G401.6 (cell line): ENCODE measurements around the gene CDS2.

ENCODE experiments used
- FAIRE-seq: peaks from 2 replicates; lab custom pipeline; 2012; peaks lifted over from hg19 to GRCh38; lab: Jason Lieb, UNC

Gene CDS2

DNA sequence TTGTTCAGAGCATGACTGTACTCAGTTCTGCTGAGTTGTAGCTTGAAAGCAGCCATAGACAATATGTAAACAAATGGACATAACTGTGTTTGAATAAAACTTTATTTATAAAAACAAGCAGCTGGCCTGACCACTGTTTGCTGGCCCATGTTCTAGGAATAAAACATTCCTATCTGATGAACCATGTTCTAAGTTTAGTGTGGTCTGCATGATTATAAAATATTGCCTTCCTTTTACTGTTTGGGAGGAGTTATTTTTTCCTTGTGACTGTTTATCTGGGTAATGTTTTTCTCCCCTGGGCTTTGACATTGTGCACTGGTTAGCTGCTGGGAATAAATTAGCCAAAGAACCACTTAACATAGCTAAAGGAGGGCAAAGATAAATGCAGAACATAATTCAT lies 55.1 kb downstream of the CDS2 start:
- FAIRE-seq = no peak

DNA sequence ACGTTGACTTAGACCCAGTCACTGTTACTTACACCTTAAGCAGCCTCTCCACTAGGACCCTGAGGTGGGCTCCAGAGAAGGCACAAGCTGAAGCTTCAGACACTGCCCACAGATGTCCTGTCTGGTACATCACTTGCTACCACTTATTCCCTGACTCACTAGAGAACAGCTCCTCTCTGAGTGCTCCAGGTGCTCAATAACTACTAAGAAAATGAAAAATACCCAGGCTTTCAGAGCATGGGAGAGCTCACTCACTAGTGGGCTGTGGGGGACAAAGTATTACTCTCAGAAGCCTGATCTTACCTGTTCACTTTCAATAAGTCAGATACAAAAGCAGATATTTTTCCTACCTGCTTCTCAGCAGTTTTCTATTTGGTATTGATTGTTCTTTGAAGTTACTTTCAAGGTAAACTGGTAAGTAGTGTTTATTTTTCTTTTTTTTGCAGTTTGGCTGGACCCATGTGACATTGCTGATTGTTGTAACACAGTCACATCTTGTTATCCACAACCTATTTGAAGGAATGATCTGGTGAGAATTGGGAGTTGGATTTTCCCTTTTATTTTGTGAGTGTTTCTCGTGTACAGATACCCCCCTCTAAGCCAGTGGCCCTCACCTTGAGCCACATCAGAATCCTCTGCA lies 55.9 kb downstream of the CDS2 start:
- no peak for FAIRE-seq

DNA sequence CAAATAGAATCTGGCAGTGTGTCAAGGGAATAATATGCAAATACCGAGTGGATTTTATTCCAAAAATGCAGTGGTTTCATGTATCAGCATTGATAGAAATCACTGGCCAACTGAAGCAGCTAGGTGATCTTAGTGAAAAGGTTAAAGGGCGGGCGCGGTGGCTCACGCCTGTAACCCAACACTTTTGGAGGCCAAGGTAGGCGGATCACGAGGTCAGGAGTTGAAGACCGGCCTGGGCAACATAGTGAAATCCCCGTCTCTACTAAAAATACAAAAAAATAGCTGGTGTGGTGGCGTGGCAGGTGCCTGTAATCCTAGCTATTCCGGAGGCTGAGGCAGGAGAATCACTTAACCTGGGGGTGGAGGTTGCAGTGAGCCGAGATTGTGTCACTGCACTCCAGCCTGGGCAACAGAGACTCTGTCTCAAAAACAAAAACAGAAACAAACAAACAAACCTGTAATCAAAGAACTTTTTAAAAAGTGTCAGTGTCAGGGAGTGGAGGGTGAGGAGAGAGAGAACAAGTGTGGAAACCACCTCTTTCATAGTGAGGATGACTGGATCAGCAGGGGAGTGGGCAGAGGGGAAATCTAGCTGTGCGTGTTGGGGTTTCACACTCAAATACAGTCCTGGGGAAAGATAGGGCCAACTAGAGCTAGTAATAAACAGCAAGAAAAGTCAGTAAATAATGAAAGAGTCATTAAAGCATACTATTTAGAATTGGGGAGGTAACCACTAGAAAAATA lies 57.1 kb downstream of the CDS2 start:
- FAIRE-seq = no peak

DNA sequence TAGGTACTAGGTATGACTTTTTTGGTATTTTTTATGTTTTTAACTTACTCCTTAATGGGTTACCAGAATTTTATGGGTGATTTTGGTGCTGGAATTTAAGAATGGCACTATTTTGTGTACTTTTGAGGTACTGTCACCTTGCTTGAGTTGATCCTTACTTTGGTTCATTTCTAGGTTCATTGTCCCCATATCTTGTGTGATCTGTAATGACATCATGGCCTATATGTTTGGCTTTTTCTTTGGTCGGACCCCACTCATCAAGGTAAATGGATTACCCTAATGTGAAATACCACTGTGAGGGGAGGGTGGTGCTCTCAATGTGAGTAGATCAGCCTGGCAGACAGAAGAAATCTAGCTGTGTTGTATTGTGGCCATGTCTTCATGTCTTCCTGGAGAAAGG lies 57.9 kb downstream of the CDS2 start:
- no peak for FAIRE-seq

DNA sequence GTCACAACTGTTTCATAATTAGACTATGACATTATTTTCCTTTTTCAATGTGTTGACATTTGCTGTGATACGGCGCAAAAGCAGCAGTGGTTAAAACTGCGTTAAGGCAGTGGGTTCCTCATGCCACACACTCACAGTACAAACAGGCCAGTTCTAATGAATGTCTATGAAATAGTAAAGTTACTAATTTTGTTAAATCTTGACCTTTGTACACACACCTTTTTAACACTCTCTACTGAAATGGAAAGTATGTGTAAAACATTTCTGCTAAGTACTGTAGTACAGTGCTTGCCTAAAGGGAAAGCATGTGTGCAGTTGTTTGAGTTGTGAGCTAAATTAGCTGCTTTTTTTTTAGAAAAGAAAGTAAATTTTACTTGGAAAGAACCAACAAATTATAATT lies 60.3 kb downstream of the CDS2 start:
- no peak for FAIRE-seq

DNA sequence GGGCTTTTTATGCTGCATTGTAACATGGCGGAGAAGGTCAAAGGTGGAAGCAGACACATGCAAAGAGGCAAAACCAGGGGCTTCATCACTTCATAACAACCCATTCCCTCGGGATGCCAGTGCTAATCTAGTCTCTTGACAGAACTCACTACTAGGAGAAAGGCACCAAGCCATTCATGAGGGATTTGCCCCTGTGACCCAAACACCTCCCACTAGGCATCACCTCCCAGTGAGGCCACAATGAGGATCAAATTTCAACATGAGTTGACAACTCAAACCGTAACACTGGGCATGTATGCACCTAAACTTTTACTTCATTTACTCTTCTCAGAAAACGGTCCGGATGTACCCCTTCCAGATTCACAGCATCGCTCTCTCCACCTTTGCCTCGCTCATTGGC lies 61.9 kb downstream of the CDS2 start:
- FAIRE-seq = no peak

DNA sequence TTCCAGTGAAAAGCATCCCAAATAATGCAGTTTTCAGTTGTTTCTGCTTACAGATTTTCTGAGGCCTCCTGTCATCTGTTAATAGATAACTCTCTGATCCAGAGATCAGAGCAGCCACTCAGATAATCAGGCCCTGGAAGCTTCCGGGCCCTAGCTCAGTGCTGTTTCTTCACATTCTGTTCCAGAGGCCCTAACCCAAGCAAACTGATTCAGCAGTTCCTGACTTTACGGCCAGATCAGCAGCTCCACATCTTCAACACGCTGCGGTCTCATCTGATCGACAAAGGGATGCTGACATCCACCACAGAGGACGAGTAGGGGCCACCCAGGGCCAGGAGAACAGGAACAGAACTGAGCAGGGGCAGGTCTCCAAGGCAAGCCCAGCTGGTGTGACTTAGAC lies 63.1 kb downstream of the CDS2 start:
- FAIRE-seq = no peak

DNA sequence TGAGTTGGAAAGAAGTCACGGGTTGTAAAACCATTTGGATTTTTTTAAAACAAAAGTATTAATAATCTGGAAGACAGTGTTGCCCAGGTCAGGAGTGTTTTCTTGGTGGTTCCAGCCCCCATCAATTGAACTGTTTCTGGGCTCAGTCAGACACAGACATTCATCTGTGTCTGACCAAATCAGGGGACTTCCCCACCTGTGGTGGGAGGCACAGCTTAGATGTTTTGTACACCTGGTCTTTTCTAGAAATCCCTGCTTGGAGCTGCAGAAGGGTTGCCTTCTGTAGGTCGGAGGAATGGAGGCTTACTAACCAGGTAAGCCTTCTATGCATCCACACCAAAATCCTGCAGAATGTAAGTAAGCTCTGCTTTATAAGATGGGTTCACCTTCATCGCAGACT lies 63.6 kb downstream of the CDS2 start:
- no peak for FAIRE-seq

DNA sequence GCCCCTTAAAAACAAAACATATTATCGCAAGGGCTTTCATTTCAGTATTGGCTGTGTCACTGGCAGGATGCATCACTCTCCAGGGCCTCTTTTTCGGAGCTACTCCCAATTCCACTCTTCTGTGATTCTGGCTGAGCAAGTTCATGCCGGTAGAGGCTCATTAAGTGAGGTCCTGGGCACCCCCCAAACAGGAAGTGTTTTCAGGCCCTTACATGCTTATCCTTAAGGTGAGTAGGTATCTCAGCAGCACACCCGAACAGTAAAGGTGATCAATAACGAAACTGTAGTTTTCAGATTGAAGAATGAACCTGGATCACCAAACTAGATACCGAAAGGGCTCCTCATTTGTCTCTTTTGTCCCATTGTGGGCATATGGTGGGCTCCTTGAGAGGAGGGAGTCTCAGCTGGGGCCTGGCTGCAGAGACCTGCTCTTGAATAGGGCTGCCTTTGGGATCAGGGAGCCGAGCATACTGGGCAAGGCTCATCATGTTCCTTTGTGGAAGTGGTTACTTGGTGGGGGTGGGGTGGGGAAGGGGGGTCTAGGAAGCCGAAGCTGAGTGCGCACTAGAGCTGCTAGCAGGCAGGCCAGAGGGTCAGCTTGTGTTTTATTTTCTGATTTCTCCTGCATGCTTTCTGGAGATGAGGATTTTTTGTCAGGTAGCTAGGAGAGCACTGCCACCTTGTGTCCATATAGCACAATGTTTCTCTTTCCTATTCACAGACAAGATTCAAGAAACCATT lies 65.2 kb downstream of the CDS2 start:
- FAIRE-seq = peak; percentile 91

DNA sequence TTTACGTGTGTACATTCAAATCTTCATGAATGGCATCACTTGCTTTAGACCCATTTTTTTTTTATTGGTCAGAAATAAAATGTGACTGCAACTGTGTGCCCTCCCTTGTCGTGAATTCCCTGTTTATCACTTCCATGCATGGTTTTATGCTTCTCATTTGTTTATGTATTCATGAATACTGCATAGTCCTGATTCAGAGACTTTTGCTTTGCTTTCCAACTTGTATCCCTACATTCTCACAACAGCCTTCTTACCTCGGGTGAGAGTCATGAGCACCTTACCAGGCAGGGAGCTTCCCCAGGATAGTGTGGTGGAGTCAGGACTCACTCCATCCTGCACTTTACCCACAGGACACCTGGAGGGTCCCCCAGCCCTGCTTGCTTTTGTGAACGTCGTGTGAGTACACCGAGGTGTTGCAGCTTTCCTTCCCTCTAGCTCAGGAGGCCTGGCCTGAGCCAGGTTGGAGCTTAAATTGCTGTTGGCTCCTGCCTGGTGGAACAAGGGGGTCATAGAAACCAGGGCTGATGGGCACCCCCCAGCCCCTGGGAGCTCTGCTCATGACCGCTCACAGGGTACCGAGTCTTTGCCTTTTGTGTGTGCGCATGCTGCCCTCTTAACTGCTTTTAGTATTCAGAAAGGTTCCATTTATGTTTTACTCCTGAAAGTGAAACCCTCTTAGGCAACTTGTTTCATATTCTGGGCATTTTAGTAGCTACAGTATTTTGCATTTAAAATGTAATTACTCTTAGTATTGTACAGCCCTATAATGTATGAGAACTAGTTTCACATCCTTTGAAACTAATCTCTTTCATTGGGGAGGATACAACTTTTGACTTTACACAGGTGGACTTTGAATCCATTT lies 66.0 kb downstream of the CDS2 start:
- FAIRE-seq = no peak

DNA sequence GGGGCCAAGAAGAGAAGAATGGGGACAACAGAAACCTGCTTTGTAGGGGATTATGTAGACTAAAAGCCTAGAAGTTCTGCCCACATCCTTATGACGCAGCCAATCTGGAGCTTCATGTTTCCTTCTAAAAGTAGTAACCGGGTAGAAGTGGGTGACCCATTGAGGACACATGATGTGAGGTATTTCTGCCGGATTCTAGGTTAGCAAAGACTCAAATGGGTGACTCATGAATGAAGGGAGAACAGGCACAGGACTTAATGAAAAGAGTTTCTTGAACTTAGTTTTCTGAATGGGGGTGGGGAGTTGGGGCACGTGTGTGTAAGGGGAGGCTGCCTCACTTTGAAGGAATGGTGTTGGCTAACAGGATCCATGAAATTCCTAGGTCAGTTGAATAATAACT lies 68.8 kb downstream of the CDS2 start:
- no peak for FAIRE-seq

DNA sequence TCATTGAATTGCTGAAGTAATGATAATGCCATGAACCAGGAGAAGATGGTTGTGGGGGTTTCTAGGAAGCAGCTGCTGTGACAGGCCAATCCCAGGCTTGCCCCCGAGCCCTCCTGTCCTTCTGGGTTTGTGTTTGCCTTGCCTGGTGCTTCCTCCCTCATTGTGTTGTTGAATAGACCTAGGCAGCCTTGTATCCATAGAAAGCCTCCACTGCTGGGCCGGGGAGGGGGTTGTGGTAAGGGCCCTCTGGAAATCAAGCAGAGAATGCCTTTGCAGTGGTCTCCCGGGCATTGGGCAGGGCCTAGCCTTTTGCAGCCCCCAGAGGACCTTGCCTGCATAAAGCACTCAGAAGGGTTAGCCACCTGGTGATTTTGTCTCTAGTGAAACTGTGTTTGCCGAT lies 69.3 kb downstream of the CDS2 start:
- no peak for FAIRE-seq

DNA sequence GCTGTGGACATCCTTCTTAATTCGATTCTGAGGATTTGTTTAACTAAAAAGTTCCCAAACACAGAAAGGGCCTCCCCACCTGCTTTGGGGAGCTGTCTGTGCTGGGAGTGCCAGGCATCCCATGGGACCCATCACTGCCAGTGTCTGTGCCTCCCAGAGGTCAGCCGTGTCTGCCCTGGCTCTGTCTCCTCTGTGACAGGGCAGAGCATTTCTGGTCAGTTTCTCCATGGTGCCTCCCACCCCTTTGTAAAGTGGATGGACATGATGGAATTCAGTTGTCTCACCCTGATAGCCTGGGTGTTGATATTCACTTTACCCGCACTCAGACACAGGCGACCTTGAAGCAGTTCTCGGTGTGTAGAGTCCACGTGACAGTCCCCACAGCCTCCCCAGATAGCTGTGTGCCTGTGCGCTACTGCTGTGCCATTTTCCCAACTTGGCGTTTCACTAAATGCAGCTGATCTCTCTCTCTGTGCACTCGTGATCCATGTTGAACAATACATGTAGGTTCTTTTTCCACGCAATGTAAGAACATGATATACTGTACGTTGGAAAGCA lies 70.5 kb downstream of the CDS2 start:
- FAIRE-seq = no peak

DNA sequence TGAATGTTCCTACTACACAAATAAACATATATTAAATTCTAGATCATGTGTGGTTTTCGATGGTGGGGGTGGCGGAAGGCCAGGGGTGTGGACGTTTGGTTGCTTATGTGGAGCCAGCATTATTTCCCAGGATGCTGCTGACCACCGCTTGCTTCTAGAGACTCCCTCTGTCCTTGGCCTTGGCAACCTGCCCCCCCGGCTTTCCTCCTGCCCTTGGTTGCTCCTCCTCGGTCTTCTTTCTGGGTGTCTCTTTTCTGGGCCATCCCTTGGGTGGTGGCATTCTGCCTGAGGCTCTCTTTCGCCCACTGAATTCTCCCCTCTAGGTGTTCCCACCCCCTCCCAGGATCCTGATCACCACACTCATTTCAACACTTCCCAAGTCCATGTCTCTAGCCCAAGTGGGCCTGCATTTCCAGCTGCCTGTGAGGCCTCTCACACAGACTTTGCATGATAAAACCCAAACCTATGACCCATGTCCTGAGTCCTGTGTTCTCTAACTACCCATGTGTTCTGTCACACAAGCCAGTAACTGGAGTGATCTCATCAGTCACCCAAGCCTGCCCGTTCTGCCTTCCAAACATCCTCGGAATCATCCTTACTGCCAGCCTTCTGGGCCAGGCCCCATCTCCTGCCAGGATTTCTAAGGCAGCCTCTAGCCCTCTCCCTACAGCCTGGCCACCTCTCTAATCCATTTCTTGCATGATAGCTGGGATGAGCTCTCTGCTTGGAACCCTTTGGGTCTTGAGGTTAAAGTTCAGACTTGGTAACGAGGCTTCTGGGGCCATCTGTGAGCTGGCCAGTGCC lies 71.2 kb downstream of the CDS2 start:
- no peak for FAIRE-seq

DNA sequence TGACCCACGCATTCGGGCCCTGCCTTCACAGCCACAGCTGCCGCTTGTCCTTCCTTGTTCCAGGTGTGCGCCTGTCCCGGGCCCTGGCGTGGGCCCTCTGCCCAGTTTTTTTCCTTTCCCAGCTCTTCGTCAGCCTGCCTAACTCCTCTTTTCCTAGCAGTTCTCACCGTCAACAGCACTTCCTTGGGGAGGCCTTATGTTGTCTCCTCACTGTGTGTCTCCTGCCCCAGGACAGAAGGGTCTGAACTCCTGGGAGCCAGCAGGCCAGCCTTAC lies 71.8 kb downstream of the CDS2 start:
- no peak for FAIRE-seq

DNA sequence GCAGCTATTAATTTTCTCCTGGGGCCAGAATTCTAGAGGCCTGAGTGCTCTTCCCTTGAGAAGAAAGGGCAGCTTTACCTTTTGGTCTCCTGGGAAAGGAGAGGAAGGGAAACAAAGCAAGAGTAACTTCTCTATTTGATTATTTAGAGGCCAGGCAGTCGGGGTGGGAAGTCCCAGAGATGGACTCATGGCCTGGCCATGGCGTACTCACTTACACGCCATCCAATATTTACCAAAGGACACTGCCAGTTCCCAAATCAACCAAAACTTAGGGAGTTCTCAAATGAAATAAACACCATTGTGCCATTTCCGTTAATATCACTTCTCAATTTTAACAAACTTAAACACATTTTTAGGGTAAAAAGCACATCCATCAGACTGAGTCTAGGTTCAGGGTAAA lies 76.6 kb downstream of the CDS2 start:
- no peak for FAIRE-seq

DNA sequence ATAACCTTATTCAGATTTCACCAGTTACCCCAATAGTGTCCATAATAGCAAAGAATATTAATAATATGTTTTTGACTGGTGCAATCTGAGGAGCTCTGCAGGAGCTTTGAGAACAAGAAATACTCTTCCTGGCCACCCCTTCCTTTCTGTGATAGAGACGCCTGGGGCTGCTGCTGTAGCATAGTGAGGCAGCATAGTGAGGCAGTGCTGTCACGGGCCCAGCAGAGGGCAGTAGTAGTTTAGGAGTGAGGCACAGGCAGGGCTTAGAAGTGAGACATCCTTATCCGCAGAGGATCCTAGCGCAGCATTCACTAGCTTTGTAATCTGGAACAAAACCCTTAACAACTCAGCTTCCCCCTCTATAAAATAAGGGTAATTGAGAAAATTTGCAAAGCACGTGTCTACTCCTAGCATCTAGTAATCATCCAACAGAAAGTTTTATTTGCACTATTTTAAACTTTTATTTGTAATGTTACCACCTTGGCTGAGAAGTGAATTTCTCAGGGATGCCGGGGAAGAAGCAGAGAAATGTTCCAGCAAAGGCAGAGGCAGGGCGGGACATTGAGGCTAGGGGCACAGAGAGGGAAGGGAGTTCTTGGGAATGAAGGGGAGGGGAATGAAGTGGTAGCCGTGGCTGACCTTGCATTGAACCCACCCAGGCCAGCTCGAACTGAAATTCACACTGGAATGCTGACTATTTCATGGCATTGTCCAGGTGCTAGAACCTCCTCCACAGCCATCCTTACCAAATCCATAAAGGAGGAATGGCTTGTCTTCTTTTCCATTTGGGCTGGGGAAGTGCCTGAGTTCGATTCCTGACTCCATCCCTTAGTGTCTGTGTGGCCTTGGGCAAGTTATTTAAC lies 78.8 kb downstream of the CDS2 start:
- FAIRE-seq = peak; percentile 63

DNA sequence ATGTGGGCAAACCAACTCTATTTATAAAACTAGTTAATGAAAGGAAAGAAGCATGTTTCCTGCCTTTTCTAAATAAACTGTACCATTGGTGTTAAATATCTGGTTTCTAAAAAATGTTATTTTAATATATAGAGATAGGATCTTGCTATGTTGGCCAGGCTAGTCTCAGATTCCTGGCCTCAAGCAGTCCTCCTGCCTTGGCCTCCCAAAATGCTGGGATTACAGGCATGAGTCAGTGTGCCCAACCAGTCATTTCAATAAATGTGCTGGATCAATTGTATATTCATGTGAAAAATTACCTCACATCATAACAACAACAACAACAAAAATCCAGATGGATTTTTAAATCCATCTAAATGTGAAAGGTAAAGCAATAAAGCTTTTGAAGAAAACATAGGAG lies 80.3 kb downstream of the CDS2 start:
- no peak for FAIRE-seq

DNA sequence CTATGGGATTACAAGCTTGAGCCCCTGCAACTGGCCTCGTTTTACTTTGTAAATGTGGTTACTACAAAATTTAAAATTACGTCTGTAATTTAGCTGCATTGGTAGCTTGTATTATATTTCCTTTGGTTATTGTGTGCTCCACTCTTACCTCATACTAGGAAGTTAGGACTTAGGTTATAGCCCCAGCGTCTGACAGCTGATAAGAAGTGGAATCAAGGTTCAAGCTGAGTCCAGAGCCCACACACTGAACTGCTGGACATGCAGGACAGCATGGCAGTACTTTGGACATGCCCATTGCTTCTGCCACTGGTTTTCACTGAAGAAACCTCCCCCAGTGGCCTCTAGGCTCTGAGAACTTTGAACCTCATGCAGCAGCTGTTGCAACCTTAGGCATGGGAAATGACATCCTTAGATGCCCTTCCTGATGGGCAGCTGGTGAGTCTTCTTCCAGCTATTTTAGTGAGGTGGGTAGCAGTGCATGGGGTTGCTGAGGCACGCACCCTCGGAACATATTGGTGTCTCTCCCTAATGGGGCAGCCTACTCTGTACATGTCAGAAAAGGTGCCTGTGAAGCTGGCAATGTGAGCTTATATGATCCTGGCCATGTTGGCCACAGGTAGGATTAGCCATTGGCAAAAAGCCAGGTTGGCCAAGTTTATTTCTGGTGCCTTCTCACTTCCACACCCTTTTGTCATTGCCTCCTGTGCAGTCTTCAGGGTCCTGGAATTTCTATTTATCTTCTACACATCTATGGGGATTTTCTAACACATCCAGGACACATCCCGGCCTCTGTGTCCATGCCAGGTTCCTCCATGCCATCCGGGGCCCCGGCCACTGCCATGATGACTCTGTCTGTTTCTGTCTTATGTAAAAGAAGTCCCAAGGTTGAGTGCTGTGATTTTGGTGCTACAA lies 85.3 kb downstream of the CDS2 start:
- no peak for FAIRE-seq
